HG03442 (cell line): ENCODE data around the gene KLK15.

ENCODE experiments used
- ATAC-seq: cut with Tn5 transposase; IDR thresholded peaks from one replicate; pipeline ENCODE4 v1.9.1; 2021; ENCODE audit warnings: mild to moderate bottlenecking, moderate library complexity; ENCODE audit not compliant: unreplicated experiment

KLK15 gene

DNA sequence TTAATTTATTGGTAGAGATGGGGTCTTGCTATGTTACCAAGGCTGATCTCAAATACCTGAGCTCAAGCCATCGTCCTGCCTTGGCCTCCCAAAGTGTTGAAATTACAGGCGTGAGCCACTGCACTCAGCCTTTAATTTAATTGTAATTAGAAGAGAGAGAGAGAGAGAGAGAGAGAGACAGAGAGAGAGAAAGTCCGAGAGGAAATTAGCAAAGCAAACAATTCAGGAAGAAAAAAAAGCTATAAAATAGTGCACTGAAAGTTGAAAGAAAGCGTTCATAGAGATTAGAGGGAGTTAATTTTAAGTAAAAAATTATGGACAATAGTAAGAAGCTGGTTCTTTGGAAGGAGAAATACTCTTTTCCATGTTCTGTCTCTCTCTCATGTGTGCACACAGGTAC lies 56.1 kb downstream of the KLK15 start:
- no peak for ATAC-seq

DNA sequence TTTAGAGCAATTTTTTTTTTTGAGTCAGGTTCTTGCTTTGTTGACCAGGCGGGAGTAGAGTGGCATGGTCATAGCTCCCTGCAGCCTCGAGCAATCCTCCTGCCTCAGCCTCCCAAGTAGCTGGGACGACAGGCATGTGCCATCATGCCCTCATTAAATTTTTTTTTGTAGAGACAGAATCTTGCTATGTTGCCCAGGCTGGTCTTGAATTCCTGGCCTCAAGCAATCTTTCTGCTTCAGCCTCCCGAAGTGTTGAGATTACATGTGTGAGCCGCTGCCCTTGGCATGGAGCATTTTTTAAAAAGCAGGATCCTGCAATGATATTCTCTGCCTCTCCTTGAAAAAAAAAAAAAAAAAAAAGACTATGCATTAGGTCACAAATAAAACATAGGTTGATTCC lies 57.2 kb downstream of the KLK15 start:
- ATAC-seq, result no peak
